ENCODE measurements around the gene FADS6. TPM values are rescaled to one million over a fixed set of nuclear protein-coding genes. Genes with fewer than 3 reads are reported as not detected.

Gene FADS6
- total RNA-seq, 1 donor, result not detected

DNA sequence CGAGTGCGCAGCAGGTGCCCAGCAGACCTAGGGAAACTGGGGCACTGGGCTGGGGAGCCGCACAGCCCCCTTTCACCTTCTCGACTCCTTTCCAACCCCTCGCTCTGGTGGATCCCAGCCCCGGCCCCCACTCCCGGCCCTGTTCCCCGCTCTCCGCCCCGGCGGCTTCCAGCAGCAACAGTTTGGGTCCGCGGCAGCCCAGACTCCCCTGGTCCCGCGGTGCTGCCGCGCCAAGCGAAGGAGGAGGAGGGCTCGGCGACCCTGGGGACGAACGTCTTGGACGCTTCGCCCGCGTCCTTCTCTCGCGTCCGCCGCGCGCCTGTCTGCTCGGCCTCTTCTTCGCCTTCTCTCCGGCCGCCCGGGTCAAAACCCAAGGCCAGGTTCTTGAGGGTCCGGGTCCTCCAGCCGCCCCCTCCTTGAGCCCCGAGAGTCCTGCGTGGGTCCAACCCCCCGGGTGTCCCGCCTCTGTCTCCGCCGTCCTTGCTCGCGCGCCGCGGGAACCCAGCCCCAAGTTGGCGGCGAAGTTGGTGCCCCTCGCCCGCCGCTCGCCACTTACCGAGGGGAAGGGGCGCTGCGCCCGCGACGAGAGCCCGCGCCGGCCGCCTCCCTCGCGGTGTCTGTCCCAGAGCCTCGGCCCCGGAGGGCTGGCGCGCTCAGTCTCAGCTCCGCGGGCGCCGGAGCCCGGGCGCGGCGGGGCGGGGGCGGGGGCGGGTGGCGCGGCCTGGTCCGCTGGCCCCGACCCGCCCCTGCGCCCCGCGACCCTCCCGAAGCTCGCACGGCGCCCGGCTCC, 32.4 kb downstream of the FADS6 start:
- no peak for DNase-seq (ENCODE audit: low read depth)
- H3K4me3 ChIP-seq (ENCODE audit: low read depth, low read length), result no peak overlapping the region
- no peak for TF ChIP-seq CTCF (IDR thresholded peaks at IDR 0.05; ENCODE audit: insufficient read depth, low read length)

GRCh38 chr17:74860229-74860871, 33.1 kb downstream of the FADS6 start:
- TF ChIP-seq CTCF (IDR thresholded peaks at IDR 0.05; ENCODE audit: insufficient read depth, low read length), result no peak
- DNase-seq (ENCODE audit: low read depth), result no peak
- H3K4me3 ChIP-seq (ENCODE audit: low read depth, low read length), result no peak overlapping the region

DNA sequence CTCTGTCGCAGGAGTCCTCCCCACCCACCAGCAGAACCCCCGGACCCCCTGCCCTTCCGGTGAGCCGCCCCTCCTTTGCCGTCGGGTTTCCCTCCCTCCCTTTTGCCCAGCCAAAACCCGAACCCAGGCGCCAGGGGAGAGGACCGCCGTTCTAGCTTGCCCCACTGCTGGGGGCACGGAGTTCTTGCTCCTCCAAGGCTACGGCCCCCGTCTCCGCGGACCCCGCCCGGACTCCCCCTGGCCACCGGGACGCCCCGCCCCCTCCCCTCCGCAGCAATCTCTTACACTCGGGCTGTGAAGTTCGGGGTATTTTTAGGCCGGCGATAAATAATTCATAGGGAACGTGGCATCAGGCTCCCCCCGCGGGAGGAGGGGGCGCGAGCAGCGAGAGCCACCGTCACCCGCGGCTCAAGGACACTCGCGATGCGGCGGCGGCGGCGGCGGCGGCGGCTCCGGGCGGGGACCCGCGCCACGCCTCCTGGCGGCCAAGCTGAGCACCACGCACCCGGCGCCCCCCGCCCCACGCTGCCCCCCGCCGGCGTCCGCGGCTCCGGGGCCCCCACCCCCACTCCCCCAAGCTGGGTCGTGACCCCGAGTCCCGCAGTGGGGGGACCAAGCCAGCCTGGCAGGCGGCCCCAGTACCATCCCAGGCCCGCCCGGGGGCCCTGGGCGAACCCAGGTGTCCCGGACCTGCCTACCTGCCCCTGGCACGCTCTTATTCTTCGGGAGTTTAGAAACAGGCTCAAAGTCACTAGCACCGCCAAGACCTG, 33.8 kb downstream of the FADS6 start, which contains the start of gene GRIN2C:
Gene GRIN2C (minus strand): TSS at position 427 of the 770 bp plus-strand sequence. CDS start 4,793 bp downstream, outside the sequence.
- TF ChIP-seq CTCF (IDR thresholded peaks at IDR 0.05; ENCODE audit: insufficient read depth, low read length), result no peak
- no peak for DNase-seq (ENCODE audit: low read depth)
- no peak within 1 kb of the TSS for H3K4me3 ChIP-seq (ENCODE audit: low read depth, low read length)

DNA sequence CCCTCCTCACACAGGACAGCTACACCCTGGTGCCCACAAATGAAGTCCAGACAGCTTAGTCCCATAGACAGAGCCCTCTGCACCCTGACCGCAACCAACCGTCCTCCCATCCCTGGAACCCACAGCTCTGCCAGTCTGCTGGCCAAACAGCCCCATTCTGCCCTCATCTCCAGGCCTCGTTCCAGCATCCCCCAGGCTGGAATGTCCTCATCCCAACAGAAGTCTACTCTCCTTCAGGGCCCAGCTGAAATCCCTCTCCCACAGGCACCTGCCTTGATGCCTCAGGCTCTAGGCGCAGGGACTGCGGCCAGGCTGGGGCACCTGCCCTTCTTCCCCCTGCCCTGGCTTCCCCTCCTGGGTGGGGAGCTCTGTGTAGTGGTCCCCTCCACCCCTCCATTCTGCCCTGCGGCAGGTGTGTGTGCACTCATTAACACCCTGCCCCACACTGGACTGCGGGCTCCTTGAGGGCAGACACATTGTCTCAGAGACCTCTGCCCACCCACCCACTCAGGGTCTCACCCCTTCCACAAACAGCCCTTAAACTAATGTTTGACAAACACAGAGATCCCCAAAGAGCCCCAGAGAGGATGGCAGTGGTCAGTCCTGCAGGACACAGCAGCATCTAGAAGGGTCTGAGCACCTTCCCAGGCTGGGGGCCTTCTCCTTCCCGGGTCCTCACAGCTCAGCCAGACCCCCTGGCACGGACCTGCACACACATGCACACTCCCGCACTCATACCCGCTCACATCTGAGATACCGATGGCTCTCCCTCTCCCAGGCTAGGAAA, 34.6 kb downstream of the FADS6 start:
- H3K4me3 ChIP-seq (ENCODE audit: low read depth, low read length), result no peak overlapping the region
- TF ChIP-seq CTCF (IDR thresholded peaks at IDR 0.05; ENCODE audit: insufficient read depth, low read length), result no peak
- no peak for DNase-seq (ENCODE audit: low read depth)

- no peak for DNase-seq (ENCODE audit: low read depth)
- no peak overlapping the region for H3K4me3 ChIP-seq (ENCODE audit: low read depth, low read length)
- no peak for TF ChIP-seq CTCF (IDR thresholded peaks at IDR 0.05; ENCODE audit: insufficient read depth, low read length)
Measured at GRCh38 chr17:74857191-74857590, 36.2 kb downstream of the FADS6 start.

DNA sequence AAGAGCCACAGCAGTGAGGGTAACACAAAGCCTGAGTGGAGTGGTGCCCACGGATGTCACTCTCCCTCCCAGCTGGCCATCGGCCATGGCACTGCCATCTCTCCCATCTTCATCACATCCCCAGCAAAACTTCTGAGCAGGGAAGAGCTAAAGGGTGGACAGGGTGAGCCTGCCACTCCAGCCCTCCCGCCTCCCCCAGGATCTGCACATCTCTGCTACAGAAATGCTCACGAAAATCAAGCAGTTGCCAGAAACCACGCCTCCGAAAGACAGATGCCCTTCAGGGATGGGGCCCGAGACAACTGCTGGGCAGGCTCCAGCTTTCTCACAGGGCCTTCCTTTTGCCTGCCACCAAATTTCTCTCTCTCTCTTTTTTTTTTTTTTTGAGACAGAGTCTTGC, 37.3 kb downstream of the FADS6 start:
- DNase-seq (ENCODE audit: low read depth), result no peak
- no peak for TF ChIP-seq CTCF (IDR thresholded peaks at IDR 0.05; ENCODE audit: insufficient read depth, low read length)
- H3K4me3 ChIP-seq (ENCODE audit: low read depth, low read length), result no peak overlapping the region

Measured in fibroblast of the aortic adventitia (primary cell).